ENCODE results near the gene TRMT10A. TPM values are rescaled to one million over a fixed set of nuclear protein-coding genes. Genes with fewer than 3 reads are reported as not detected.

TRMT10A gene, protein sequence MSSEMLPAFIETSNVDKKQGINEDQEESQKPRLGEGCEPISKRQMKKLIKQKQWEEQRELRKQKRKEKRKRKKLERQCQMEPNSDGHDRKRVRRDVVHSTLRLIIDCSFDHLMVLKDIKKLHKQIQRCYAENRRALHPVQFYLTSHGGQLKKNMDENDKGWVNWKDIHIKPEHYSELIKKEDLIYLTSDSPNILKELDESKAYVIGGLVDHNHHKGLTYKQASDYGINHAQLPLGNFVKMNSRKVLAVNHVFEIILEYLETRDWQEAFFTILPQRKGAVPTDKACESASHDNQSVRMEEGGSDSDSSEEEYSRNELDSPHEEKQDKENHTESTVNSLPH
- total RNA-seq (10 to 100 TPM; 13.1 to 21.4 TPM), polyA plus RNA-seq (ENCODE audit: insufficient read depth, low read depth, low replicate concordance) (16.1 TPM)
- long read RNA-seq, donor 1, partial matches to known transcripts = 0 of 2 reads
- long read RNA-seq, donor 1, other reads (novel, unspliced or antisense) = 0 of 2 reads
- long read RNA-seq, donor 2, partial matches to known transcripts = 0 of 3 reads
- long read RNA-seq, donor 2, other reads (novel, unspliced or antisense) = 0 of 3 reads

GRCh38 chr4:99563310-99564186 lies at the start of gene TRMT10A:
Gene TRMT10A (minus strand): TSS chr4:99564039. CDS start chr4:99559338, 4,701 bp downstream.
- peaks cover 4% of the 10 kb centered on the region for H3K4me1 ChIP-seq

GRCh38 chr4:99612704-99613103 lies 48.9 kb upstream of the TRMT10A start:
- Histone ChIP-seq H3K27ac (no peak overlapping the region), H3K9me3 (no peaks in the 10 kb centered on the region), H3K27me3 (no peaks in the 10 kb centered on the region), H3K36me3 (ENCODE audit: low read depth, missing control alignments) (no peaks in the 10 kb centered on the region), H3K4me3 (no peak overlapping the region), H3K4me1 (no peaks in the 10 kb centered on the region)
- intact Hi-C loops (cut with DNase I; ENCODE audit: low total_unique reads) = no loop called here
- TF ChIP-seq, protein P1, sequence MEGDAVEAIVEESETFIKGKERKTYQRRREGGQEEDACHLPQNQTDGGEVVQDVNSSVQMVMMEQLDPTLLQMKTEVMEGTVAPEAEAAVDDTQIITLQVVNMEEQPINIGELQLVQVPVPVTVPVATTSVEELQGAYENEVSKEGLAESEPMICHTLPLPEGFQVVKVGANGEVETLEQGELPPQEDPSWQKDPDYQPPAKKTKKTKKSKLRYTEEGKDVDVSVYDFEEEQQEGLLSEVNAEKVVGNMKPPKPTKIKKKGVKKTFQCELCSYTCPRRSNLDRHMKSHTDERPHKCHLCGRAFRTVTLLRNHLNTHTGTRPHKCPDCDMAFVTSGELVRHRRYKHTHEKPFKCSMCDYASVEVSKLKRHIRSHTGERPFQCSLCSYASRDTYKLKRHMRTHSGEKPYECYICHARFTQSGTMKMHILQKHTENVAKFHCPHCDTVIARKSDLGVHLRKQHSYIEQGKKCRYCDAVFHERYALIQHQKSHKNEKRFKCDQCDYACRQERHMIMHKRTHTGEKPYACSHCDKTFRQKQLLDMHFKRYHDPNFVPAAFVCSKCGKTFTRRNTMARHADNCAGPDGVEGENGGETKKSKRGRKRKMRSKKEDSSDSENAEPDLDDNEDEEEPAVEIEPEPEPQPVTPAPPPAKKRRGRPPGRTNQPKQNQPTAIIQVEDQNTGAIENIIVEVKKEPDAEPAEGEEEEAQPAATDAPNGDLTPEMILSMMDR (IDR thresholded peaks at IDR 0.05) = no peak
- no peak for TF ChIP-seq POLR2A (IDR thresholded peaks at IDR 0.05)
- no peak for DNase-seq
- 58 to 59% methylated on average over 5 of the region's 5 CpGs for WGBS, 2 donors

More at GRCh38 chr4:99563310-99564186, at the start of gene TRMT10A:
- Histone ChIP-seq H3K9me3 (no peaks in the 10 kb centered on the region), H3K27me3 (no peaks in the 10 kb centered on the region), H3K4me3 (peak within 1 kb of the TSS; percentile 66 to 78), H3K27ac (peak within 1 kb of the TSS; percentile 85 to 94), H3K36me3 (ENCODE audit: low read depth, missing control alignments) (no peaks in the 10 kb centered on the region)
- DNase-seq = peak; percentile 99
- TF ChIP-seq POLR2A (IDR thresholded peaks at IDR 0.05) = no peak
- TF ChIP-seq, protein P1 (IDR thresholded peaks at IDR 0.05) = no peak
- intact Hi-C loops (cut with DNase I; ENCODE audit: low total_unique reads) = no loop called here
- 0% methylated on average over 40 to 48 of the region's 48 CpGs for WGBS, 2 donors

DNA sequence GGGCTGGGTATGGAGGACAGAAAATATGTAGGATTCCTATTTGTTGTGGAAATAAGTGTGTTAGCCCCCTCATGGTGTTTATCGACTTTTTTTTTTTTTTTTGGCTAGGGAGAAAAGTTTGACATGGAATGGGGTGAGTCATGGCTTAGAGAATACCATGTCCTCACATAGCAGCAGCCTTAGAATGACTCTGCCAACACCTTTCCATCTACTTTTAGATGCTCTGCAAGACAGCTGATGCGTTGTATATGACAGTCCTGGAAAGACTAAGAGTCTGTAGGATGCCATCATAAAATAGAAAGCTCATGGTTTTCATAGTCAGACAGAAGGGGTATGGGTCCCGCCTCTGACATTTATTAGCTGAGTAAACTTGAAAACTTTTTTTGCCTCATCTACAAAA lies 48.4 kb upstream of the TRMT10A start:
- no peaks in the 10 kb centered on the region for H3K9me3 ChIP-seq
- H3K36me3 ChIP-seq (ENCODE audit: low read depth, missing control alignments) = no peaks in the 10 kb centered on the region
- H3K4me1 ChIP-seq = no peaks in the 10 kb centered on the region
- no peak overlapping the region for H3K27ac ChIP-seq
- intact Hi-C loops (cut with DNase I; ENCODE audit: low total_unique reads) = no loop called here
- TF ChIP-seq POLR2A (IDR thresholded peaks at IDR 0.05) = no peak
- TF ChIP-seq, protein P1 (IDR thresholded peaks at IDR 0.05) = no peak
- H3K4me3 ChIP-seq = no peak overlapping the region
- WGBS, 2 donors = 83 to 89% methylated on average over 3 of the region's 3 CpGs
- no peaks in the 10 kb centered on the region for H3K27me3 ChIP-seq
- no peak for DNase-seq

DNA sequence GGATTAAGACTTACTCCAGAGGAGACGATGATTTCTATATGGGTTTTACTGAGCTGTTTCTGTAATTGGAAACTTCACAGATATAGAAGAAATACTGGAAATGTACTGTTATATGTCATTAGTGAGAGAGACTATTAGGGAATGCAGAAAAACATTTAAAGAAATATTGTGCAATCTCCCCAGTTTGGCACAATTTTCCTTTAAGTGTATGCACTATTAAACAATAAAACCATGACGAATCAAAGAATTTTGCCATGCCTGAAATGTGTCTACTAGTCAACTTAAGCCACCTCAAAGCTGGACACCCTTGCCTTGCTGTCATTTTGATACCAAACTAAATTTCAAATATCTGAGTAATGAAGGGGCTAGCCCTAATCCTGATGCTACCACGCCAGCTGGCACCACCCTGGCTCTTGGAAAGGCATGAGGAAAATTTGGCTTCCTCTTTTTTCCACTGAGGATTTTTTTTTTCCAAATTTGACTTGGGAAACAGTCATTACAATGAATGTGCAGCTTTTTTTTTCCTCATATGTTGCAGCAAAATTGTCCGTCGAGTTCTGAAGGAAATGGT lies 46.9 kb upstream of the TRMT10A start:
- Histone ChIP-seq H3K9me3 (no peaks in the 10 kb centered on the region), H3K36me3 (ENCODE audit: low read depth, missing control alignments) (no peaks in the 10 kb centered on the region), H3K27ac (no peak overlapping the region), H3K4me3 (no peak overlapping the region), H3K27me3 (no peaks in the 10 kb centered on the region), H3K4me1 (no peaks in the 10 kb centered on the region)
- no peak for DNase-seq
- WGBS, 2 donors = 77 to 80% methylated on average over 5 of the region's 5 CpGs
- intact Hi-C loops (cut with DNase I; ENCODE audit: low total_unique reads) = no loop called here
- TF ChIP-seq, protein P1 (IDR thresholded peaks at IDR 0.05) = no peak
- no peak for TF ChIP-seq POLR2A (IDR thresholded peaks at IDR 0.05)
